HUES48 (cell line): ENCODE results near the gene LCN12.

Experiments
- H3K27ac ChIP-seq: one replicate; pipeline ENCODE4 v1.7.0; 2013; ENCODE audit warnings: low read depth, low read length, inconsistent platforms
- H3K27me3 ChIP-seq: 2 replicates; pipeline ENCODE4 v1.6.1; 2013; ENCODE audit warnings: mild to moderate bottlenecking, low read length; ENCODE audit not compliant: control insufficient read depth, insufficient read depth
- H3K36me3 ChIP-seq: 2 replicates; pipeline ENCODE4 v1.6.1; 2013; ENCODE audit warnings: low read length; ENCODE audit not compliant: control insufficient read depth, insufficient read depth
- H3K4me1 ChIP-seq: 2 replicates; pipeline ENCODE4 v1.6.1; 2013; ENCODE audit warnings: mild to moderate bottlenecking, low read length; ENCODE audit not compliant: control insufficient read depth, insufficient read depth
- H3K4me3 ChIP-seq: 2 replicates; pipeline ENCODE4 v1.5.1; 2013; ENCODE audit warnings: mild to moderate bottlenecking, low read depth, low read length
- H3K9ac ChIP-seq: 2 replicates; pipeline ENCODE4 v1.6.1; 2013; ENCODE audit warnings: mild to moderate bottlenecking, low read depth, low read length, moderate library complexity
- H3K9me3 ChIP-seq: 2 replicates; pipeline ENCODE4 v1.6.1; 2013; ENCODE audit warnings: low read length; ENCODE audit not compliant: control insufficient read depth, insufficient read depth

Gene LCN12

GRCh38 chr9:136970361-136970760 is 18.3 kb downstream of the LCN12 start:
- Histone ChIP-seq H3K4me1 (peaks cover 2% of the 10 kb centered on the region; the same call in 1 of the 2 replicates), H3K9me3 (no peaks in the 10 kb centered on the region), H3K36me3 (no peaks in the 10 kb centered on the region), H3K27ac (no peak overlapping the region), H3K4me3 (no peak overlapping the region), H3K9ac (no peak overlapping the region), H3K27me3 (no peaks in the 10 kb centered on the region)

GRCh38 chr9:136971746-136972145 is 19.7 kb downstream of the LCN12 start:
- no peak overlapping the region for H3K4me3 ChIP-seq
- no peaks in the 10 kb centered on the region for H3K36me3 ChIP-seq
- no peak overlapping the region for H3K9ac ChIP-seq
- no peak overlapping the region for H3K27ac ChIP-seq
- no peaks in the 10 kb centered on the region for H3K9me3 ChIP-seq
- H3K27me3 ChIP-seq: 0 out of 2 replicates have a peak, but pooled peaks cover under 1% of the 10 kb centered on the region
- H3K4me1 ChIP-seq: no peaks in the 10 kb centered on the region

DNA sequence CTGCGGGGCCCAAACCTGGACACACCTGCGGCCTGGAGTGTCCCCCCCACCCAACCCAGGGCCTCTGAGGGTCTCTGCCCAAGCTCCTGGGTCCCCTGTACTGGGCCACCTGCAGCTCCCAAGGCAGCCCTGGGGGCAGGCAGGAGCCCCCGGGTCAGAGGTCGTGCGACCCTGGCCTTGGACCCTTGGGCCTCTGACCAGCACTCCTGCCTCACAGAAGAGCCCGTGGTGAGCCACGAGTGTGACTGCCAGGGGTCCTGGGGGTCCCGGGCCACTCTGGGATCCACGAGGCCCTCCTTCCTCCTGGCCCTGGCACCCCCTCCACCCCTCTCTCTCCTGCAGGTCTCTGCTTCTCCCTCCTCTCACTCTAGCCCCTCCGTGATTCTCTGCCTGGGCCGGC is 20.3 kb downstream of the LCN12 start:
- no peaks in the 10 kb centered on the region for H3K36me3 ChIP-seq
- peaks cover 5% of the 10 kb centered on the region for H3K27me3 ChIP-seq
- no peak overlapping the region for H3K4me3 ChIP-seq
- no peak overlapping the region for H3K9ac ChIP-seq
- peaks cover 3% of the 10 kb centered on the region; the same call in 1 of the 2 replicates for H3K4me1 ChIP-seq
- no peaks in the 10 kb centered on the region for H3K9me3 ChIP-seq
- H3K27ac ChIP-seq: no peak overlapping the region

DNA sequence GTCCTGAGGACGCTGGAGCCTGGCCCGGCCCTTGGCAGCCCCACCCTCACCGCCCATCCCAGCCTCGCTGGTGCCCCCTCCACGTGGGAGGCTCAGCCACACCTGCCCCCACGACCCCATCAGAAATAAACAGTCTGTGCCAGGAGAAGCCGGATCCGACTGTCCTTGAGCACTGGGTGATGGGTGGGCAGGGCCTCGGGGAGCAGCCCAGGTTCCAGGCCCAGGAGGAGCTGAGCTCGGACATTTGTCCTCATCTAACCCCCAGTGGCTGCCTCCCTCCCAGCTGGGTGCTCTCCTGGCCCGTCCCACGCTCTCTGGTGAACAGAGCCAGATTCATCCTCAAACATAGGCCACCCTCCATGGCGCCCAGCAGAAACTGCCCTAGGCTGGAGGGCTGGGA is 20.7 kb downstream of the LCN12 start:
- H3K27me3 ChIP-seq: peaks cover 9% of the 10 kb centered on the region
- H3K9ac ChIP-seq: no peak overlapping the region
- H3K4me1 ChIP-seq: peaks cover 5% of the 10 kb centered on the region; the same call in 1 of the 2 replicates
- no peaks in the 10 kb centered on the region for H3K36me3 ChIP-seq
- no peaks in the 10 kb centered on the region for H3K9me3 ChIP-seq
- no peak overlapping the region for H3K4me3 ChIP-seq
- H3K27ac ChIP-seq: no peak overlapping the region

GRCh38 chr9:136973618-136974617 is 21.8 kb downstream of the LCN12 start:
- no peak overlapping the region for H3K27ac ChIP-seq
- H3K36me3 ChIP-seq: no peaks in the 10 kb centered on the region
- H3K4me1 ChIP-seq: peaks cover 5% of the 10 kb centered on the region; the same call in 1 of the 2 replicates
- H3K9me3 ChIP-seq: no peaks in the 10 kb centered on the region
- no peak overlapping the region for H3K4me3 ChIP-seq
- H3K27me3 ChIP-seq: peaks cover 10% of the 10 kb centered on the region
- H3K9ac ChIP-seq: no peak overlapping the region

DNA sequence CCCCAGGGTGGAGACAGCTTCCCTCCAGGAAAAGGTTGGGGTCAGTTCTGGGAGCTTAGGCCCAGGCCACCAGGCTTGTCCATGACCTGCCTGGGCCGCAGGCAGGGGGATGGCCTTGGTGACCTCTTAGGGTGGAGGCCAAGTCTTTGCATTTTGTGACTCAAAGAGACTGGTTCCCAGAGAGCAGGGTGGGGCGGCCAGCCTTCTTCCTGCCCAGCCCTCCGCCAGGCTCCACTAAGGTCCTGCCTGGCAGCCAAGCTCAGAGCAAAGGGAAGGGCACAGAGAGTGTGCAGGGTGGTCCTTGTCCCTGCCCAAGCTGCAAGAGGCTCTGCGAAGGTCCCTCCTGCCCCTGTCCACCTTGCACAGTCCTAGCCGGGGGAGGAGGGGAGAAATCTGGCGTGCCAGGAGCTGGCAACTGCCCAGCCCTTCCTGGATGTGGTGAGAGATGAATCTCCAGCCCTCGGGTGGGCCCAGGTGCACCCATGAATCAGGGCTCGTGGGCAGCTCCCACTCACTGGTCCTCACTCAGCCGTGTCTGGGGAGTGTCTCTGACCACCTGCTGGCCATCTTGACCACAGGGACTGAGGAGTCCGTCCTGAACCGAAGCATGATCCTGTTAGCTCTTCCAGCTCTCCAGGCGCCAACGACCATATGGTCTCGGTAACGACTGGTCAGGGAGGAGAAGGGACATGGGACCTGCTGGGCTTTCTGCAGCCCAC is 22.9 kb downstream of the LCN12 start:
- H3K4me3 ChIP-seq: no peak overlapping the region
- H3K36me3 ChIP-seq: no peaks in the 10 kb centered on the region
- H3K4me1 ChIP-seq: peaks cover 5% of the 10 kb centered on the region; the same call in 1 of the 2 replicates
- peaks cover 10% of the 10 kb centered on the region for H3K27me3 ChIP-seq
- no peaks in the 10 kb centered on the region for H3K9me3 ChIP-seq
- no peak overlapping the region for H3K27ac ChIP-seq
- no peak overlapping the region for H3K9ac ChIP-seq

DNA sequence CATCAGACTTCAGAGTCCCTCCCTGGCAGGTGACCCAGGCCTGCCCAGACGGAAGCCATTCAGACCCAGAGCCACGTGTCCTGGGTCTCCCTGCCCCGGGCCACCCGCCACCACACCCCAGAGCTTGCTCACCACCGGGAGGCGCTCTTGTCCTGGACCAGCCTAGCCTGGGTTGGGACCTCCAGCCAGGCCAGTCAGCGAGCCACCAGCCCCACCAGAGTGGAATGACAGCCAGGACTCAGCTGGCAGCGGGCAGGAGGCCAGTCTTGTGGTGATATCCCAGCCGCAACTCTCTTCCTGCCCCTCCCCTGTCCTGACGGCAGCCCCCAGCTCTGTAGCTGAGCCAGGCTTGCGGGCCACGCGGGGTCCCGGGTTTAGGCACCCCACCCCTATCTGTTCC is 23.6 kb downstream of the LCN12 start:
- no peak overlapping the region for H3K27ac ChIP-seq
- H3K9me3 ChIP-seq: no peaks in the 10 kb centered on the region
- no peak overlapping the region for H3K4me3 ChIP-seq
- no peaks in the 10 kb centered on the region for H3K36me3 ChIP-seq
- no peak overlapping the region for H3K9ac ChIP-seq
- peaks cover 10% of the 10 kb centered on the region for H3K27me3 ChIP-seq
- peaks cover 5% of the 10 kb centered on the region; the same call in 1 of the 2 replicates for H3K4me1 ChIP-seq

DNA sequence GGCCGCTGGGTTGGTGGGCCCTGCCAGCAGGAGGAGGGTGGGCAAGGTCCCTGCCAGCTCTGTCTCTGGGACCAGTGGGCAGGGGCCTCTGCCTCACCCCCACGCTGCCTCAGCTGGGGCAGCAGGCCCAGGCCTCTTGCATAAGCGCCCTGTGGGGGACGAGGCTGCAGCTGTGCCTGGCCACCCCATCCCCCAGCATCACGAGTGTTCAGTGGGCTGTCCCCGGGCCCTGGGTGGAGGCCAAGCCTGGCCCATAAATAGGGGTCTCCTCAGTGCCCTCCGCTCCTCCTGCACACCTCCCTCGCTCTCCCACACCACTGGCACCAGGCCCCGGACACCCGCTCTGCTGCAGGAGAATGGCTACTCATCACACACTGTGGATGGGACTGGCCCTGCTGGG is 25.1 kb downstream of the LCN12 start, which contains the start of gene PTGDS:
TSS of gene PTGDS (plus strand) at position 282 of the 400 bp plus-strand sequence. CDS start at position 357, 75 bp downstream.
- Histone ChIP-seq H3K27me3 (peaks cover 10% of the 10 kb centered on the region), H3K9ac (no peak within 1 kb of the TSS), H3K4me3 (peak within 1 kb of the TSS; percentile 80), H3K9me3 (no peaks in the 10 kb centered on the region), H3K4me1 (peaks cover 5% of the 10 kb centered on the region; the same call in 1 of the 2 replicates), H3K36me3 (no peaks in the 10 kb centered on the region), H3K27ac (no peak within 1 kb of the TSS)

- H3K9ac ChIP-seq: no peak overlapping the region
- H3K4me3 ChIP-seq: peak overlapping the region; percentile 80
- peaks cover 5% of the 10 kb centered on the region; the same call in 1 of the 2 replicates for H3K4me1 ChIP-seq
Measured at GRCh38 chr9:136977649-136978072, 25.6 kb downstream of the LCN12 start.

GRCh38 chr9:136978073-136978864 is 26.2 kb downstream of the LCN12 start:
- peaks cover 5% of the 10 kb centered on the region; the same call in 1 of the 2 replicates for H3K4me1 ChIP-seq
- H3K27ac ChIP-seq: no peak overlapping the region
- no peaks in the 10 kb centered on the region for H3K36me3 ChIP-seq
- H3K4me3 ChIP-seq: peak overlapping the region; percentile 80
- peaks cover 10% of the 10 kb centered on the region for H3K27me3 ChIP-seq
- H3K9ac ChIP-seq: no peak overlapping the region
- H3K9me3 ChIP-seq: no peaks in the 10 kb centered on the region

More at GRCh38 chr9:136977649-136978072, 25.6 kb downstream of the LCN12 start:
- no peak overlapping the region for H3K27ac ChIP-seq
- no peaks in the 10 kb centered on the region for H3K36me3 ChIP-seq
- peaks cover 10% of the 10 kb centered on the region for H3K27me3 ChIP-seq
- no peaks in the 10 kb centered on the region for H3K9me3 ChIP-seq
